ENCODE results near the gene ZBTB16.

DNA sequence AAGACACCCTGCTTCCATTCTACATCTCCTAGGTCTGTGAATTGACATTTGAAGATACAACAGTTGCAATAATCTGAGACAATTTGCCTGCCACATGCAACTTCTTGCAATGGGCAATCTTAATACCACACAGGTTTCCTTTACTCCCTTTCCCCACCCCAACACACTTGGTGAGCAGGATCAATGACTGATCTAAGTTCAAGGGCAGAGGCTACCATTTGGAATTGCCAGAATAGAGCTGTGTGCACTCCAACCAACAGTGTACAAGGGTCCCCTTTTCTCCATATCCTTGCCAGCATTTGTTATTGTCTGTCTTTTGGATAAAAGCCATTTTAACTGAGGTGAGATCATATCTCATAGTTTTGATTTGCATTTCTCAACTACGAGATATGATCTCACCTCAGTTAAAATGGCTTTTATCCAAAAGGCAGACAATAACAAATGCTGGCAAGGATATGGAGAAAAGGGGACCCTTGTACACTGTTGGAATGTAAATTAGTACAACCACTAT lies 233.7 kb downstream of the ZBTB16 start:
- TF ChIP-seq SMC3 (conservative IDR thresholded peaks at IDR 0.05; ENCODE audit: poor library complexity) (no peak), CTCF (IDR thresholded peaks at IDR 0.05; ENCODE audit: poor library complexity, severe bottlenecking) (no peak), RAD21 (conservative IDR thresholded peaks at IDR 0.05) (no peak)
